ENCODE measurements around the gene TUBB3. TPM values are rescaled to one million over a fixed set of nuclear protein-coding genes. Genes with fewer than 3 reads are reported as not detected.
"Not testable (repeated sequence)": the region's sequence is repeated elsewhere in the genome, so short reads cannot be mapped to it uniquely, and the experiment has no call there.

The TUBB3 gene
- total and polyA plus RNA-seq, 2 of the 8 experiments (the other 6 are each of a cell fraction or from before 2014, with no cell fraction given) = 275 to 393 TPM

DNA sequence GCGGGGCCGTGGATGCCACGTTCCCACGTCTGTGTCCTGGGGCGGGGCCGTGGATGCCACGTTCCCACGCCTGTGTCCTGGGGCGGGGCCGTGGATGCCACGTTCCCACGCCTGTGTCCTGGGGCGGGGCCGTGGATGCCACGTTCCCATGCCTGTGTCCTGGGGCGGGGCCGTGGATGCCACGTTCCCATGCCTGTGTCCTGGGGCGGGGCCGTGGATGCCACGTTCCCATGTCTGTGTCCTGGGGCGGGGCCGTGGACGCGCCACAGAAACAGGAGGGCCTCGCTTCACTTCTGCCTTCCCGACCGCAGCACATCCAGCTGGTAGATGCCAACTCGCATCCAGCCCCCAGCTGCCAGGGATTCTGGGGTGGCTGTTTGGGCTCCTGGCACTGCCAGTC, 10.9 kb downstream of the TUBB3 start:
- not testable (repeated sequence) for H4K8ac ChIP-seq (ENCODE audit: extremely low read depth, insufficient read depth, low read length); H2AK5ac ChIP-seq (ENCODE audit: low read depth, low read length); H3K4ac ChIP-seq (replicated peaks; ENCODE audit: insufficient read length, low read depth, low read length); H3K9me3 ChIP-seq (ENCODE audit: insufficient read depth in 2 of 2, low read depth in 1 of 2, low read length in 1 of 2); H3K27me3 ChIP-seq (replicated peaks in 1 of 4; ENCODE audit: control insufficient read depth in 3 of 4, extremely low read depth in 1 of 4, insufficient read depth in 3 of 4, low read length in 3 of 4); H3K18ac ChIP-seq (ENCODE audit: extremely low read depth, low read length); H2BK15ac ChIP-seq (ENCODE audit: low read length); H3K23ac ChIP-seq (ENCODE audit: insufficient read length); H4K5ac ChIP-seq (ENCODE audit: insufficient read length, low read depth, low read length); DNase-seq (ENCODE audit: low read depth in 1 of 2, low spot score in 2 of 2); H3K79me1 ChIP-seq (ENCODE audit: low read depth, low read length); H4K91ac ChIP-seq (replicated peaks; ENCODE audit: insufficient read length, low read length); H3K27ac ChIP-seq (ENCODE audit: low read depth, low read length); H3K79me2 ChIP-seq (ENCODE audit: control insufficient read depth in 1 of 2, insufficient read depth in 2 of 2, low read length in 2 of 2); H3K56ac ChIP-seq (replicated peaks; ENCODE audit: insufficient read length, low read depth, low read length); H3K14ac ChIP-seq (ENCODE audit: insufficient read length); H3K9ac ChIP-seq (replicated peaks in 1 of 4; ENCODE audit: extremely low read depth in 1 of 4, low read depth in 3 of 4, low read length in 3 of 4); H2BK20ac ChIP-seq (ENCODE audit: low read length); H2AFZ ChIP-seq (ENCODE audit: low read length); H3K4me2 ChIP-seq (ENCODE audit: insufficient read depth in 1 of 2, low read depth in 2 of 2, low read length in 2 of 2); H3K23me2 ChIP-seq (ENCODE audit: low read depth, low read length); H3K4me1 ChIP-seq (replicated peaks in 1 of 4; ENCODE audit: control insufficient read depth in 3 of 4, insufficient read depth in 4 of 4, low read length in 3 of 4); H3K4me3 ChIP-seq (ENCODE audit: extremely low read depth in 1 of 4, insufficient read depth in 2 of 4, low read depth in 3 of 4, low read length in 4 of 4); H2BK12ac ChIP-seq (ENCODE audit: low read depth, low read length); H2BK5ac ChIP-seq (ENCODE audit: low read depth, low read length); H2BK120ac ChIP-seq (replicated peaks; ENCODE audit: low read depth, low read length); FAIRE-seq
- peaks cover 14 to 52% (median 33%) of the 10 kb centered on the region in 4 experiments; a peak in 6 of 8 replicates for H3K36me3 ChIP-seq (ENCODE audit: control insufficient read depth in 2 of 4, insufficient read depth in 4 of 4, low read length in 3 of 4)
- peak; percentile 61; the same call in 1 of the 2 replicates for TF ChIP-seq EGR1 (IDR thresholded peaks at IDR 0.05; ENCODE audit: borderline replicate concordance, low read depth, low read length)
- ChIA-PET CTCF (ENCODE audit: partially characterized antibody) (interaction anchor here (0.7 kb wide), 1 partner anchor 9 kb away, joined by 3 read pairs; no protein-coding TSS in a partner anchor), POLR2A (ENCODE audit: partially characterized antibody) (interaction anchor here (2.6 kb wide), 1 partner anchor 11 kb away, joined by 10 read pairs; the partner anchor contains the start of gene TUBB3)
- H4K20me1 ChIP-seq (replicated peaks in 1 of 2; ENCODE audit: control insufficient read depth in 1 of 2, insufficient read depth in 2 of 2, low read length in 2 of 2) = peaks cover 7 to 28% of the 10 kb centered on the region in 2 experiments
- 86% methylated on average over 8 of the region's 29 CpGs; no CpG with 5 or more reads in 1 of the 2 experiments for WGBS, 2 experiments (ENCODE audit: extremely low coverage in 1 of 2, insufficient coverage in 1 of 2, insufficient read length in 1 of 2, insufficient replicate concordance in 2 of 2, low coverage in 1 of 2, low lambda C conversion rate in 2 of 2, missing lambda C conversion rate in 1 of 2)
